Right lung (tissue), 5 donors: ENCODE measurements around the gene FRMPD2. TPM values are rescaled to one million over a fixed set of nuclear protein-coding genes. Genes with fewer than 3 reads are reported as not detected.
"Not testable (repeated sequence)": the region's sequence is repeated elsewhere in the genome, so short reads cannot be mapped to it uniquely, and the experiment has no call there.

Experiments
- DNase-seq, 2 donors: peaks; one replicate each; pipeline ENCODE4 v3.0.0-alpha.2; 2013
- polyA plus RNA-seq, 5 donors: library from polyadenylated mRNA; unstranded; fragments of 120-200 nt; gene quantifications; one replicate each; pipeline versions ENCODE4 v1.2.1 to v1.2.3, GENCODE V29; 2013; ENCODE audit warnings: inconsistent platforms in 1 of 5, low replicate concordance in 1 of 5; ENCODE audit not compliant: insufficient read length in 5 of 5, insufficient read depth in 1 of 5

The FRMPD2 gene
- polyA plus RNA-seq, 5 donors, result 0.38 to 2.6 (median 1.6) TPM

DNA sequence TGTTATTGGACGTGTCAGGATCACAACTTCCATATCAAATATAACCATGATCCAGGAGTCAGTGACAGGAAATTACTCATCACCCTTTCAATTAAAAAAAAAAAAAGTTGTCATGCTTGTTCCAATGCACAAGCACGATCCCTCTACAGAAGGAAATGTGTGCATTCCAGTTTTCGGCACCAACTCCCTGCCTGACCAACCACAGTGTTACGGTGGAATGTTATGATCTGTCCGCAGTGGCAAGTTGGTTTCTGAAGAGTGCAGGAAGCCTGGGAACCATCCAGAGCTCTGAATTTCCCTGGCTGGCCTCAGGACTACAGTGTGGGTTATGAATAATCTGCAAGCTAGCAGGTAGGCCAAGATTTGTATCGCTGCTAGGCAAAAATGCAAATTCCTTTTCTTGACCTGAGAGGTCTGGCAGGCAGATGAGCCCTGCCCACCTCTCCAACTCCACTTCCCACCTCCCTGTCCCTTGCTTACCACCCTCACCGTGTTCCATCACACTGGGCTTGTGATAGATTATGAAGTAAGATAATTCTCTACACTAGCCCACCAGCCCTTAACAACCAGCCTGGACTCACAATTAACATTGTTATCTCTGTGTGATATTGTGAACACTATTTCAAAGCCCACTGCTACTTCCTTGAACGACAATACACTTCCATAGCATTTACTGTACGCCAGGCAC lies 20.4 kb downstream of the FRMPD2 start:
- DNase-seq, result no peak

DNA sequence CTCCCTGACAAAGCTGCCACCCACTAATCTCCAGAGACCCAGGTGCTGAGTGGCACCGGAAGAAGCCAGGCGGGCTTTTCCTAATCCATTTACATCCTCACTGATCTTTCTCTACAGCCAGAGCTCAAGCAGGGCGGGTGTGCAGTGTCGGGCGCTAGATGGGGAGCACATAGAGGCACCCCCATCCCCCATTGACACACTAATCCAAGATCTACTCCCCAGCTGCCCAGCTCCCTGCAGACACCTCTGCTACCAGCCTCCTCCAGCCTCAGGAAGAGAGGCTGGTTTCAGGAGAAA lies 22.2 kb downstream of the FRMPD2 start:
- no peak for DNase-seq

DNA sequence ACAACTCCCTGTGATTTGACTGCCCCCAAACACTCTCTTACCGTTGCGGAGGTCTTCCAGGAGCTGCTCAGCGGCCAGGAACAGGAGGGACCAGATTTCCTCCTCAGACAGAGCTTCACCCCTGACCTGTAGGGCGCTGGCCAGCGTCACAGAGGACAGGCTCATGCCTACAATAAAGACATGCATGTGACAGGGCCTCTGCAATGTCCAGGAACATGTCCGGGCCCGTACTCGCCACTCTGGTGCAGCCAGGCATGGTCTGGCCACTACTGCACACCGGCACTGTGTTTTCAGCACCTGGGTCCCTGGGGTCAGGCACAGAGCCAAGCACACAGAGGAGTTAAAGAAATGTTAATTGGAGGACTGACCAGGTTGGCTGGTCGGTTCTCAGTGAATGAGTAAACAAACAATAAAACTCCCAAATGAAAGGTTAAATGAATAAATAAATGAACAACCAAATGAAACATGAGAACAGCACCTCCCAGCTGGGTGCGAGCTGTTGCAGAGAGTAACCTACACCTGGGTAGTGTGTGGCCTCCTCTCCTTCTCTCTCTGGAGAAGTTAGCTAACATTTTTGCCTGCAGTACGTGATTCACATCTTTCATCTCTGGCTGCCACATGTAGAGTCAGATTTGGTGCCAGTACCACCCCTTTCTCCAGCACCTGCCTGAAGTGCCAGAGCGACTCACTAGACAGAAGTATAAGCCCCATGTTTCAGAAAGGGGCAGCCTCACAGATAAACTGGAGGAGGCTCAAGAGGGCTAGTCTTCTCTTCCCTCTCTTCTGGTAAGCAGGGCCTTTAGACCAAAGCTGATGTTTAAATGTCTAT lies 22.8 kb downstream of the FRMPD2 start:
- DNase-seq, result no peak

DNA sequence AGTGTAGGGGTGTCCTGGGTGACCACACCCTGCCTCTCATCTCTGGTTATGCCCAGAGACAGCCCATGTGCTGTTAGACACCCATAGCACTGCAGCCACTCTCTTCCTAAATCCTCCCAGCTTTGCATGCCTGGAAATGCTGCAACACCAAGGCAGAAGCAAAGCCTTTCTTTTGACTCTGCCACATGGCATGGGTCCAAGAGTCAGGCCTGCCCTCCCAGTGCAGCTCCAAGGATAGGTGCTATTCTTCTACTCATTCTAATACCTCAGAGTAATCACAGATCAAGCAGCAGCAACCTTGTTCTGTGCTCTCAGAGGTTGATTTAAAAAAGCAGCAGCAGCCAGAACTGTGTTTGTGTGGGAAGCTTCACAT lies 23.4 kb downstream of the FRMPD2 start:
- DNase-seq, result no peak

DNA sequence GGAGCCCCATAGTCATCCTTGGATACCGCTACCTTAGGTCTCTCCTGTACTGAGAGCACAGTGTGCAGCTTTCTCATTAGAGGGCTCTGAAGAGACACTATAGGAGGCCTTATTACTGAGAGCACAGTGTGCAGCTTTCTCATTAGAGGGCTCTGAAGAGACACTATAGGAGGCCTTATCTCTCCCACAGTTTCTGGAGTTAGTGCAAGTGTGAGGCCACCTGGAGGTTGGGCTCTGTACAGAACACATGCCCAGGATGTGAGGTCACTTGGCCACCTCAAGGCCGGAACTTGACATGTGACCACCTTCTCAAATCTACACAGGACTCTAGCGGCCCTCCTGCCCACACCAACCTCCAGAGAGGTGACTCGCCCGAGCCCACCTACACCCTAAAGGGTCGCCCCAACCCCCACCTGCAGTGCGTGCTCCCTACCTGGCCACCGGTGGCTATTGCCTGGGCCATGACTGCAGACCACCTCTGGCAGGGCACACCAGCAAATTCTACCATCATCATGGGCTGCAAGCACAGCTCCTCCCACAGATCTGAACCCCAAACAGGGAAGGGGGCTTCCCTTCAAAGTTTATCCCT lies 24.6 kb downstream of the FRMPD2 start:
- DNase-seq, result no peak

DNA sequence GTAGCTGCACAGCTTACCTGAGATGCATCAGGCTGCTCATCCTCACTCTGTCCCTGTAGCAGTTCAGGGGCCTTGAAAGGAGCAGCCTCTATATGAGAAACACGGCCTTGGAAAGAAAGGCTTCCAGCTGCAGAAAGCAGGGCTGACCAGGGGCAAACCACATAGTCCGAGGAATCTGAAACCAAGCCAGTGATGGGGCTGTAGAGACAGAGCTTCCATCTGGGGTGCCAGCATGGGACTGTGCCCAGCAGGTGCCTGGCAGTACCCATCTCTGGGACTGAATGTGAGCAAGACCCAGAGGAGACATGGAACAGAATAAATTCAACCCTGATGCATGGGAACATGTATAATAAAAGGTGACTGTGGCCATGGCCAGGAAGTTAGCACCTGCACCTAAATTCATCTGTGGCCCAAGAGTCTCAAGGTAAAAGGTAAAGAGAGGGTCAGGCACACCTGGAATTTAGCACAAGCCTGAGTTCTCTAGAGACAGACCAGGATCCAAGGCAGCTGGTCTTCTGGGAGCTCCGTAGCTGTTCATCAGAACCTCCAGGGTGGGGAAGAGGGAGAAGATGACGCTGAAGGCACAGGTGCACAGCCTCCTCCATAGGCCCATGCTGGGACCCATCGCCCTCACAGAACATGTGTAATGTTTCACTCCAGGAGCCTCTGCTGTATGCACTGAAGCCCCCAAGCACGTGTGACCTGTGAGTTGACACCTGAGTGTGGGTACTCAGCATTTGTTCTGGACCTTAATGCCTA lies 25.3 kb downstream of the FRMPD2 start:
- no peak for DNase-seq

DNA sequence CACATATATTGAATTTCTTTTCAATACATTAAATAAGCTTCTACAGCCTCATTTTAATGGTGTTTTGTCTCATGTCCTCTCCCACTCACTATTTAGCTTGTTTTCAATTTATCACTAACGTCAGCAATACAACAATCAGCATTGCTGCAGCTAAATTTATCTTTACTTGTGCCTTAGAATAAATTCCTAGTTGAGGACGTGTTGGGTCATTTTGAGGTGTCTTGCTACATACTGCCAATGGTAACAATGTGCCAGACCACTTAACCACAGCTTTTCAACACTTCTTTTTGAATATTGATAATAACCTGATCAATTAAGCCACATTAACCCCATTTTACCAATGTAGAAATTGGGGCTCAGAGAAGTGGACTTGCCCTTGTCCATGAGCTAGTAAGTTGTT lies 26.0 kb downstream of the FRMPD2 start:
- no peak for DNase-seq

DNA sequence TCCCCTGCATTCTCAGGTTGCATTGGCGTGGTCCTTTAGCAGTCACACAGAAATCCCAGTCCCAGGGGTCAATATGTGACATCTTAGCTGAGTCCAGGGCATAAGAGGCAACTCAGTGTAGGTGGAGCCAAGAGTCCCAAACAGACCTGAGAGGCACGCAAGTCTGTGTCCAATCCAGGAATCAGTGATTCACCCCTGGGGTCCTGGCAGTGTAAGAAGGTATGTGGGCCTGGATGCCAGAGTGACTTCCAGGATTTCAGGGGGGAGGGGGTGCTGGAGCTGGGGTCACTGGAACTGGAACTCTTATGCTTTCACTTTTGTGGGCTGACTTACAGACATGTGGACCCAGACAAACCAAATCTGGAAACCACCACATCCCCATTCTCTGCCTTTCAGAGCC lies 26.8 kb downstream of the FRMPD2 start:
- no peak for DNase-seq

DNA sequence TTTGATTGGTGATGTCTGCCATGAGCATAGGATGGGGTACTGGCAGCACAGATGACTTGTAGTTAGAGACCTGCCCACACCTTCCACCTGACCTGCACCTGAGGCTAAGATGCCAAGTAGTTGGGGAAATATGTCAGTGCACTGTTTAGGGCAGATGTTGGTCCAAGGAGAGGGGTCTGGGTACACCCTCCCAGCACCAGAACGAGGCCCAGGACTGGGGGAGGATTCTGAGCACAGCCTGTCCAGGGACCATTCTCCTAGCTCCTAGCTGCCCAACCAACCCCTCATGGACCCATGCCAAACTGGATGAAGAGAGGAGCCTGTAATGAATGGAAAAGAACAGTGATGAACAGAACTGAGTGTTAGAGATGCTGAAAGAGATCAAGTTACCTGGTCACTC lies 28.0 kb downstream of the FRMPD2 start:
- no peak for DNase-seq

DNA sequence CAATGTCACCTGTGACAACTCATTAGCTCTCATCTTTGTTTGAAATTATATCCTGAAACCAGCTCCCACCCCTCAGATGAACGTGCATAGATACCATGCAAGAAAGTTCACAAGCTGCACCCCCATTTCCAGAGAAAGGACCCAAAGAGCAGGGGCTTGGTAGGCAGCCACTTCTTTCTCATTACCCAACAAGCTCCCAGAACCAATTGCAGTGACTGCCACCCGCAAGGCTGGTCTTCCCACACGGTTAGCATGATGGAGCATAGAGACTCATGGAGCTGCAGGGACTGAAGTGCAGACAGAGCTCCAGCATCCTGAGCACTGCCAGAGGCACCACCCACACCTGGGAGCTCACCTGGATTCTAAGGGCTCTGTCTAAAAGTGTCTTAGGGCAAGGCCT lies 28.5 kb downstream of the FRMPD2 start:
- DNase-seq, result no peak

DNA sequence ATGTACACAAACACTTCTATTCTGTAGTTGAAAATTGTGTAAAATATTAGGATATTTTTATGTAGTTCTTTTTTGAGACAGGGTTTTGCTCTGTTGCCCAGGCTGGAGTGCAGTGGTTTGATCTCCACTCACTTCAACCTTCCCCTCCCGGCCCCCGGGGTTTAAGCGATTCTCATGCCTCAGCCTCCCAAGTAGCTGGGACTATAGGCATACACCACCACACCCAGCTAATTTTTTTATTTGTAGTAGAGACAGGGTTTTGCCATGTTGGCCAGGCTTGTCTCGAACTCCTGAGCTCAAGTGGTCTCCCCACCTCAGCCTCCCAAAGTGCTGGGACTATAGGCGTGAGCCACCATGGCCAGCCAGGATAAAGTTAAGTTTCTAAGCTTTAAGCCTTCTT lies 30.6 kb downstream of the FRMPD2 start:
- DNase-seq, result not testable (repeated sequence)

DNA sequence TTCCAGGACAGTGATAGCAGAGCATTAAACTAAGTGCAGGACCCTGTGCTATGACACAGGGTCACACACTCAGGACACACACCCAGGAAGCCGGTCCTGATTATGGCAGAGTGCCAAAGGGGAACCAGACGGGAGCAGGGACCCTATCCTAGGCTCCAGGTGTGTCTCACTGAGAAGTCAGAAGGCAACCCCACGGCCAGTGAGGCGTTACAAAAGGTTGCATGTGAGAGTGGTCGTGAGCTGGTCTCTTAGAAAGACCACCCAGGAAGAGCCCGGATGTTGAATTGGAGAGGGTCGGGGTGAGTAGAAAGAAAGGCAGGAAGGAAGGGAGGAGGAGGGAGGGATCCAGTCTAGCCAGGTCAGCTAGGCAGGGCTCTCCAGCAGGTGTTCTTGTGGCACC lies 31.0 kb downstream of the FRMPD2 start:
- DNase-seq, result no peak

DNA sequence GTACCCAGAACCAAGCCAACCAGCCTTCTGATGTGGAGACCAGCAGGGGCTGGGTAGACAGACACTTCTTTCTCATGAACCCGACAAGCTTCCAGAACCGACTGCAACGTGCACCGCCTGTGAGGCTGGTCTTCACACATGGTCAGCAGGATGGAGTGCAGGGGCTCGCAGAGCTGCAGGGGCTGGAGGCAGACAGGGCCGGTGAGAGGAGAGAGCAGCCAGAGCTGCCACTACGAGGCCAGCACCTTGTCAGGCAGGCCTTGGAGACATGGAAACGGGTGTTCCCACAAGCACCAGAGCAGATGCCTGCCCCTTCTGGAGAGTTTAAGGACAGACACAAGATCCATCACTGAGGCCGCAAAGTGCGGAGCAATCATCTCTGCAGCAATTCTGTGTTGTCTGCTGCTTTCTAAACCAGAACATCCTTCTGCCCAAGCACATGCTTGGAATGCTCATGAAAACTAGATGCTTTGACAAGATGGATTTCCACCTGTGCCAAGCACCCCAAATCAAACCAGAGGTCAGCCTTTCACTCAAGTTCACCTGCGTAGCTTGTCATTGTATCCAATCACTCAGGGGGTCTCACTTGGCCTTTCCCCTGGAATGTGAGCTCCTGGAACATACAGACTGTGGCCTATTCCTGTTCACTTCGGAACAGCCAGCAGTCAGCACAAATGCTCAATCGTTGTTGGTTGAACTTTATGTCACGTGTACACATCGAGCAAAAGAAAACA lies 32.2 kb downstream of the FRMPD2 start:
- no peak for DNase-seq

DNA sequence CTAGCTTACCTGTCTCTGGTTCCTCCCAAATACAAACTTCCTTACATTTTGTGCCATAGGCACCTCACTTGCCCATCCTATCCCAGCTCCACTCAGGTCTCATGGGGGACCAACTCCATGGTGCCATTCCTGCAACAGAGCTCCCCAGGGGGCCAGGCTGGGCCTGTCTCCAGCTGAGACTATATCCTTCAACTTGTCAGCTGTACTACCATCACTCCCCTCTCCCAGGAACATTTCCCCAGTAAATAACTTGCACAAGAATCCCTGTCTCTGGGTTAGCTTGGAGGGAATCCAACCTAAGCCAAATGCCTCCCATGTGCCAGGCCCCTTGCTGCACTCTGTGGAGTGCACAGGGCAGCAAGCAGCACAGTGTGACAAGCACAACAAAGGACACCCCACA lies 33.2 kb downstream of the FRMPD2 start:
- no peak for DNase-seq

DNA sequence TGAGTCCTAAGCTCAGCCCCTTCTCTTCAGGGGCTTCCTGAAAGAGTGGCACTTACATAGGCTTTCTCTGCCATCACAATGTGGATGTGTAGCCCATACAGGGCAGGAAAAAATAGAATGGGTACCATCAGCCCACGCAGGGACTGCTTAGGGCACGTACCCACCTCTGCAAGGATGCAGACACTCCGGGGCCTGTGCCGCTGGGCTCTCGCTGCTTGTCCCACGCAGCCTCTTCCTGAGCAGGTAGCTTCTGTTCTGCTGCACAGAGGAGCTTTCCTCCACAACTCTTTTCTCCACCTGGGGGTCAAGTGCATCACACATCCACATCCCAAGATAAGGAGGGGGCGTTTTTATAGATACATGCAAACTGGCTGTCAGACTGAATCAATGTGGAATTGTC lies 34.3 kb downstream of the FRMPD2 start:
- DNase-seq, result no peak

DNA sequence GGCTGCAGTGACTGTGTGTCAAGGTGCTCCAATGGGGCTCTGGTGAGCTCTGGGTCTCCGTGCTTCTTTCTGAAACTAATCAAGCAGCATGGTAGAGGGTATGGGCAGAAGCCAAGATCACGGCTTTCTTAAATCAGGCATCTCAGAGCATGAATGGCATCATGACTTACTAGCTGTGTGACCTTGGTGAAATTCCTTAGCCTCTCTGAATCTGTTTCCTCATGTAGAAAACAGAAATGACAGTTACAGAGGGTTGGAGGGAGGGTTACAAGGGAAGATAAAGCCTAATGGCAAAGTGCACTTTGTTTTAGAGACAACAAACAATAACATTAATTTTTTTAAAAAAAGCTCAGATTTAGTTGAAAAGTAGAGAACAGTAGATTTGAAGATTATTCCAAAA lies 34.9 kb downstream of the FRMPD2 start:
- DNase-seq, result no peak

DNA sequence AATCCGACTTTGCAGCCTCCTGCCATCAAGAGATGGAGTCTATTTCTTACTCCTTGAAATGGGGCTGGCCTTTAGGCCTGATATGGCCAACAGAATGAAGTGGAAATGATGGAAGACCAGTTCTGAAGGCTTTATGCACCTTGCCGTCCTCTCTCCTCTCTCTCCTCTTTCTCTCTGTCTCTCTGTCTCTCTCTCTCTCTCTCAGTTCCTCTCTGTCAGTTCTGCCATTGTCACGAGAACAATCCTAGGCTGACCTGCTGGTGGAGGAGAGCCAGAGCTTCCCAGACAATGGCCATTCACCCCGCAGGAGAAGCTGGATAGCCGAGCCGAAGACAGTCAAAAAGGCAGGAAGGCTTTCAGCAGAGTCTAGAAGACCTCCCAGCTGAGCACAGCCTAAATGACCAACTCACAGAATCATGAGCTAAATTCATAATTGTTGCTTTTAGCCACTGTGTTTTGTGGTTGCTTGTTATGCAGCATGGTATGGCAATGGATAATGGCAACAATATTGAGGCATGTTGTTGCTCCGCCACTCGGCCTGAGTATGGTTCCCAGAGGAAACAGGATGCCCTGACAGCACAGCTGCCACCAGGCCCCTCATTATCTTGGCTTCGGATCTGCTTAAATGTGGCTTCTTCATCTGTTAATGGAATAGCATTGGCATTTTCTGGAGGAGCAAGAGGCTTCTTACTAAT lies 35.5 kb downstream of the FRMPD2 start:
- no peak for DNase-seq

DNA sequence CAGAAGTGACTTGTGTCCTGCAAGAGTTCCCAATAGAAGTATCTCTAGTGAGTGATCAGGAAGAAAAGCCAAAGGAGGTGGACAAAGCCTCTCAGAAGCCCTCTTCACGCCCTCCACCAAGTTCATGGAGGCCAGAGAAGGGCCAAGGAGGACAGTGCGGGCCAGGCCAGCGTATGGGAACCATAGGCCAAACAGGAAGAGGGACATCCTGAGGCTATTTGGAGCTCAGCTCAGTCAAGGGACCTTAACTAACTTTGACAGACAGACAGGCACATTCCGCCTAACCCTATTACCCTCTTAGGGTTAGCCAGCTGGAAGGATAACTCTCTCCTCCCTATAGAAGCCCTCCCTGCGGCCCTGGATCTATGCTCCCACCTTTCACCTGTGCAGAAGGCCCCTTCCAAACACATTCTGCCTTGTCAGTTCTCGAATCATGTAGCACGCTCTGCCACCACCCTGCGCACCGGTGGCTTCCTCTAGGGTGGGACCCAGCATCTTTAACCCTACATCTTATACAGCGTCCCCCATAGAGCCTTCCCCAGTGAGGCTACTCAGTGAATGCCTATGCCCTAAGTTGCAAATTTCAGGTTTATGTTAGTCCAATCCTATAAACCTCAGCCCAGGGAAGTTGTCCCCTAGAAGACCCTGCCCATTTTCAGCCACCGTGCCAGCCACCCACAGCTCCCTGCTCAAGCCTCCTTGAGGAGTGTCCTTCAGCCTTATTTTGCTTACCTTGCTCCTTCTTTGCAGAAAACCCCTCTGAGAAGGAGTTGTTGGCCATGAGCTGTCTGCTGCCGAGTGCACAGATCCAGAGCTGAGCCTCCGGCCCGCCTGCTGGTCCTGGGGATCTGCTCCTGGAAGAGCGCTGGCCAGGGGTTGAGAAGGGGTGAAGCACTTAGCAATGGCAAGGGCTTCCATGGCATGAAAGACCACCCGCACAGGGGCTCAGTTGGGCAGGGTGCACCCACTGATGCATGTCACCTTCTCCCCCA lies 36.9 kb downstream of the FRMPD2 start:
- DNase-seq, result no peak

DNA sequence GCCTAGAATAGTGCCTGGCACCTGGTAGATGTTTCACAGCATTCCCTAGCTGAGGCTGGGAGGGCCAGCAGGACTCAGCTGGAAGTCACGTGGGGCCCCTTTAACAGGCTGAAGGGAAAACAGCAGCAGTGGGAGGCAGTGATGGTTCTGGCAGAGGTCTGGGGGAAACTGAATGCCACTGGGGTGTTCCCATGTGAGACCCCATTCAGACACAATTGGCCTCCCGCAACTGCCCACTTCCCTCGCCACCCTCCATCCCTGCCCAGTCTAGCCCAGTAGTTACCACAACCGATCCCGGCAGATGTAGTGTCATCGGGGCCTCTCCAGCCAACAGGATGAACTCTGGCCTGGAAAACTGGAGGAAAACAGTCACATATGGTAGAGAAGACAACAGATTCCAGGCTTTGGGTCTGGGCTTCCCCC lies 38.3 kb downstream of the FRMPD2 start:
- DNase-seq, result no peak

DNA sequence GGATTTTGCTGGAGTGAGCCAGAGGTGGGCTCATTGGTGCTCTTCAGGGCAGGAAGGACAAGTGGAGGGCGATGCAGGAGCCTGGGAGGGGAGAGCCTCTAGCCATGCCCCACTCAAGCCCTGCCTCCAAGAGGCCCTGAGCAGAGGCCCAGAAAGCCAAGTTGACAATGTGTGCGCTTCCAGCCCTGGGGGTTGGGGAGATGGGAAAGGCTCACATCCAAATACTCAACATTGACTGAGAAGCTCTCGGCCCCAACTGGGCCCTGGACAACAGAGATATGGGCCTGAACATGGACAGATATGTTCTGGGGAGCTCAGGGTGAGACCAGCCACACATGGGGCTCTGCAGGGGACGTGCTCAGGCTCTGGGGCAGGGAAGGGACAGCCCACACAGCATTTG lies 39.0 kb downstream of the FRMPD2 start:
- DNase-seq, result no peak
